ENCODE results near the gene CBLB.

The CBLB gene

DNA sequence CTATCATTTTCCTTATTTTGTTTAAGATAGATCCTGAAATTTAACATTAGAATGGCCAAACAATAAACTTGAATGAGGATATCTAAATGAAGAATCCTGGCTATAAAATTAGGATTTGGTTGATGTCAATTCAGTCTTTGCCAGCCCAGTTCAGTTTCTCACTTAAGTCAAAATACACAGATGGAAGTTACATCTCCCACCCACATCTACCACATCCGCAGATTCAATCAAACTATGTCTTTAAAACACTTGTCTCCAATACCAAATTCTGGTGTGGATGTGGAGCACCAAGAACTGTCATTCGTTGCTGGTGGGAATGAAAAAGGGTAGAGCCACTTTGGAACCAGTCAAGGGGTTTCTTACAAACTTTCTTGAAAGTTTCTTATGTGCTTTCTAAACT is 18.2 kb downstream of the CBLB start:
- TF ChIP-seq, protein P1, sequence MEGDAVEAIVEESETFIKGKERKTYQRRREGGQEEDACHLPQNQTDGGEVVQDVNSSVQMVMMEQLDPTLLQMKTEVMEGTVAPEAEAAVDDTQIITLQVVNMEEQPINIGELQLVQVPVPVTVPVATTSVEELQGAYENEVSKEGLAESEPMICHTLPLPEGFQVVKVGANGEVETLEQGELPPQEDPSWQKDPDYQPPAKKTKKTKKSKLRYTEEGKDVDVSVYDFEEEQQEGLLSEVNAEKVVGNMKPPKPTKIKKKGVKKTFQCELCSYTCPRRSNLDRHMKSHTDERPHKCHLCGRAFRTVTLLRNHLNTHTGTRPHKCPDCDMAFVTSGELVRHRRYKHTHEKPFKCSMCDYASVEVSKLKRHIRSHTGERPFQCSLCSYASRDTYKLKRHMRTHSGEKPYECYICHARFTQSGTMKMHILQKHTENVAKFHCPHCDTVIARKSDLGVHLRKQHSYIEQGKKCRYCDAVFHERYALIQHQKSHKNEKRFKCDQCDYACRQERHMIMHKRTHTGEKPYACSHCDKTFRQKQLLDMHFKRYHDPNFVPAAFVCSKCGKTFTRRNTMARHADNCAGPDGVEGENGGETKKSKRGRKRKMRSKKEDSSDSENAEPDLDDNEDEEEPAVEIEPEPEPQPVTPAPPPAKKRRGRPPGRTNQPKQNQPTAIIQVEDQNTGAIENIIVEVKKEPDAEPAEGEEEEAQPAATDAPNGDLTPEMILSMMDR (IDR thresholded peaks at IDR 0.05; ENCODE audit: low read depth, low read length) = no peak
- H3K4me3 ChIP-seq (replicated peaks in 1 of 2; ENCODE audit: low read depth in 2 of 2, low read length in 2 of 2) = no peak overlapping the region
- DNase-seq (ENCODE audit: low read depth in 2 of 2) = no peak

DNA sequence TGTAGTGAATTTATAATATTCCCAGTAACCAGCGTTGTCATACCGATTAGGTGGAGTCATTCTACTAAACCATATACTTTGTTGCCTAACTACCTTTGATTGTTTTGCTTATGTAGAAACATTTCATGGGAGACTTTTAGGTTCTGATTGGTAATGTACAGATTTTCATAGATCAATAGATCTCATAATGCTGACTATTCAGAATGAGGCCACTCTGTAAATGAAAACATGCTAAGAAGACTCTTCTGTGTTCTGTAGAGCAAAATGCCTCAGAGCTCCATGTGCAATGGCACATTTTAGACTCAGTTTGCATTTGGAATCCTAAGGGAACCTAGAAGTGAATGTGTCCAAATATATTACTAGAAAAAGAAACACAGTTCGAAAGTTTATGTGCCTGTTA is 20.0 kb downstream of the CBLB start:
- DNase-seq (ENCODE audit: low read depth in 2 of 2) = no peak
- TF ChIP-seq, protein P1 (IDR thresholded peaks at IDR 0.05; ENCODE audit: low read depth, low read length) = no peak

DNA sequence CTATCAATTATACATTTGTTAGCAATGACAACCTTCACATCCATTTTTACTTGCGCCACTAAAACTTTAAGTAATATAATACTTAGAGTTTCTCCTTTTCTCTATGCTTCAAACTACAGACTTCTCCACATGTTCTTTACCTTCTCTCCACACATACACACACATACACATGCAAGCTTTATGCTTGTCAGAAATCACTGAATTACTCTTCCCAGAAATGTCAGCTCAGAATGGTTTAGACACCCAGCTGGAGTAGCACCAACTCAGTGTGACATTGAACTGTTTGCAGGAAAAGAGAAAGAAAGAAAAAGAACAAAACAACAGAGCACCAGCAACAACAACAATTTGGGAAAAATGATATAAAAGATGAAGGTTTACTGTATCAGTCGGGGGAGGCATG is 20.9 kb downstream of the CBLB start:
- TF ChIP-seq, protein P1 (IDR thresholded peaks at IDR 0.05; ENCODE audit: low read depth, low read length) = no peak
- no peak for DNase-seq (ENCODE audit: low read depth in 2 of 2)

More for the DNA sequence above, 20.0 kb downstream of the CBLB start:
- H3K4me3 ChIP-seq (replicated peaks in 1 of 2; ENCODE audit: low read depth in 2 of 2, low read length in 2 of 2) = no peak overlapping the region

DNA sequence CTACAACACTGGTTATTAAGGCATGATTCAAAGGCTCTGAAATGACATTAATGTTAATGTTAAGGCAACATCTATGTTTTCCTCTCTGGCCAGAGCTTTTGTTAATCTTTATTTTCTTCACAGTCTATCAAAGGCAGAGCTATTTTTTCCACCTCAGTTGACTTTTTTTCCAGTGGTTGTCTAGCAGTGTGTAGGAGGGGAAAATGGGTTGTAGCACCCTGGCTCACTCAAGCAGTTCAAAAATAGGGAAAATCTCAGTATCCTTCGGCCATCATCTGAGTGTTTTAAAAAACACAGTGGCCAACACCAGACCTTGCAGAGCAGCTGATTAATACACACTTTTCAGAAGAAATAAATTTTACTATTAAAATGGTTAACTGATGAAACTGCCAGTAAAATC is 21.4 kb downstream of the CBLB start:
- TF ChIP-seq, protein P1 (IDR thresholded peaks at IDR 0.05; ENCODE audit: low read depth, low read length) = no peak
- H3K4me3 ChIP-seq (replicated peaks in 1 of 2; ENCODE audit: low read depth in 2 of 2, low read length in 2 of 2) = no peak overlapping the region
- no peak for DNase-seq (ENCODE audit: low read depth in 2 of 2)

More for the DNA sequence above, 20.9 kb downstream of the CBLB start:
- no peak overlapping the region for H3K4me3 ChIP-seq (replicated peaks in 1 of 2; ENCODE audit: low read depth in 2 of 2, low read length in 2 of 2)

DNA sequence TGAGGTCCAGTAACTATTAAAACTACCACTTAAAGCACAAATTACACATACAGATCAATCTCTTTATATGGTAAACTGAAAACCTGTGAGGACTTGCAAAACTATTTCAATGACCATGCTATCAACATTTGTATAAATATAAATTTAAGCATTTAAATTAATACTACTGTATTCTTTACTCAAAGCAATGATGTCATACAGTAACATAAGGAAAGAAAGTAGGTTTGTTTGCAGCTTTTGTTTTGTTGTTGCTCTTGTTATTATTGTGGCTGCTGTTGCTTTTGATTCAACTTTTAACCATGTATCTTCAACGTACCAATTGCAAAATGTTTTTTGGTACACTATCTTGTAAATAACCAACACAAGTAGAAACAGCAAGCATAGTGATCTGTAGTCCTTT is 22.0 kb downstream of the CBLB start:
- no peak overlapping the region for H3K4me3 ChIP-seq (replicated peaks in 1 of 2; ENCODE audit: low read depth in 2 of 2, low read length in 2 of 2)
- DNase-seq (ENCODE audit: low read depth in 2 of 2) = no peak
- TF ChIP-seq, protein P1 (IDR thresholded peaks at IDR 0.05; ENCODE audit: low read depth, low read length) = no peak

DNA sequence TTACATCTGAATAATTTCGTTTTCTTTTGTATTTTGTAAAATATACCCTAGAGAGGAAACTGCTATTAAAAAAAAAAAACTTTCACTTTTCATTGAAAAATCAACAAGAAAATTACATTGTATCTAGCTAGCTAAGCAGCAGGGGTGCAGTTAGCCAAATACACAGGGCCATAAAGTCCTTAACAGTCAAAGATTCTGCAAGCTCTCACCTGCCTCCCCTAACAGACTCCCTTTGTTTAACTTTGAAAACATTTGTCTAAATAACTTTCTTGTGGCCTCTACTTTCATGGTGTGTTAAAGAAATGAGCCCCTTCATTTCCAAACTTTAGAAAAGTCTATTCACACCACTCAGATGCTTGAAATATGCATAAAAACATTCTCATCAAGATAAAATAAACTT is 23.3 kb downstream of the CBLB start:
- DNase-seq (ENCODE audit: low read depth in 2 of 2) = no peak
- no peak overlapping the region for H3K4me3 ChIP-seq (replicated peaks in 1 of 2; ENCODE audit: low read depth in 2 of 2, low read length in 2 of 2)
- TF ChIP-seq, protein P1 (IDR thresholded peaks at IDR 0.05; ENCODE audit: low read depth, low read length) = no peak

DNA sequence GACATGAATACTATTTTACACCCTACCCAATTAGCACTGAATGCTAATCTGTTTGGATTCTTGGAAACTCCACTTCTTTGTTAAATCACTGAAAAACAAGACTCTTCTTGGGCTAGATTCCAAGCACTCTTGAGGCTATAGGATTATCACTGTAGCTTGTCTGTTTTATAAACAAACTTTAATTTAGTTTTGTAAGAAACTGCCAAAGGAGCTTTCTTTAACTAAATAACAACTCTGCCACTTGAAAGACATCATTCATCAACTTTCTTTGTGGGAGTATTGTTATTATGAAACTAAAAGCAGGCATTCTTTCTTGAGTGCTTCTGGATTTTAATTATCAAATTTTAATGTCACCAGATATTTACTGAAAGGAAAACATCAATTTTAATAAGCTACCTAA is 24.1 kb downstream of the CBLB start:
- no peak overlapping the region for H3K4me3 ChIP-seq (replicated peaks in 1 of 2; ENCODE audit: low read depth in 2 of 2, low read length in 2 of 2)
- peak in 1 of 2 donors; percentile 33 for DNase-seq (ENCODE audit: low read depth in 2 of 2)
- TF ChIP-seq, protein P1 (IDR thresholded peaks at IDR 0.05; ENCODE audit: low read depth, low read length) = no peak
